Neutrophil (primary cell): ENCODE results near the gene RSRC1.
"Not testable (repeated sequence)": the region's sequence is repeated elsewhere in the genome, so short reads cannot be mapped to it uniquely, and the experiment has no call there.

Experiments
- H3K27ac ChIP-seq: fragments of 200-600 bp; sonication (generic); 2 replicates; pipeline ENCODE4 v1.5.1; 2016; ENCODE audit warnings: mild to moderate bottlenecking, moderate library complexity
- H3K27me3 ChIP-seq: fragments of 200-600 bp; sonication (generic); 2 replicates; pipeline ENCODE4 v1.6.0; 2016; ENCODE audit warnings: mild to moderate bottlenecking
- H3K36me3 ChIP-seq: fragments of 200-600 bp; sonication (generic); 2 replicates; pipeline ENCODE4 v1.5.1; 2017
- H3K4me1 ChIP-seq, 2 experiments: fragments of 200-600 bp in 1 of 2; sonication (generic) in 1 of 2; 1 replicate in 1 of 2; 2 replicates in 1 of 2; pipeline versions ENCODE4 v1.5.1 to v1.6.1; 2013 to 2016; ENCODE audit warnings: low read depth in 1 of 2, low read length in 1 of 2, mild to moderate bottlenecking in 1 of 2, moderate library complexity in 1 of 2; ENCODE audit not compliant: control insufficient read depth in 1 of 2, insufficient read depth in 1 of 2
- H3K4me3 ChIP-seq, 2 experiments: fragments of 200-600 bp in 1 of 2; sonication (generic) in 1 of 2; 1 replicate in 1 of 2; 2 replicates in 1 of 2; pipeline ENCODE4 v1.5.1; 2013 to 2016; ENCODE audit warnings: low read depth in 1 of 2, low read length in 1 of 2, mild to moderate bottlenecking in 1 of 2, moderate library complexity in 1 of 2
- H3K9me3 ChIP-seq: fragments of 200-600 bp; sonication (generic); 2 replicates; pipeline ENCODE4 v1.5.1; 2016
- CTCF ChIP-seq: fragments of 200-600 bp; sonication (generic); IDR thresholded peaks from 2 replicates; pipeline ENCODE4 v1.5.1; 2016; ENCODE audit warnings: antibody characterized with exemption

Gene RSRC1

GRCh38 chr3:158308236-158308928, 198.5 kb downstream of the RSRC1 start:
- Histone ChIP-seq H3K36me3 (no peaks in the 10 kb centered on the region), H3K27me3 (no peaks in the 10 kb centered on the region), H3K4me1 (no peaks in the 10 kb centered on the region), H3K9me3 (no peaks in the 10 kb centered on the region), H3K4me3 (no peak overlapping the region), H3K27ac (no peak overlapping the region)
- TF ChIP-seq CTCF = no peak

GRCh38 chr3:158312560-158313141, 202.8 kb downstream of the RSRC1 start:
- no peak overlapping the region for H3K4me3 ChIP-seq
- no peak overlapping the region for H3K27ac ChIP-seq
- H3K27me3 ChIP-seq = no peaks in the 10 kb centered on the region
- TF ChIP-seq CTCF = no peak
- no peaks in the 10 kb centered on the region for H3K36me3 ChIP-seq
- H3K9me3 ChIP-seq = no peaks in the 10 kb centered on the region
- no peaks in the 10 kb centered on the region for H3K4me1 ChIP-seq

- Histone ChIP-seq H3K4me1 (no peaks in the 10 kb centered on the region), H3K4me3 (no peak overlapping the region), H3K36me3 (no peaks in the 10 kb centered on the region), H3K9me3 (no peaks in the 10 kb centered on the region), H3K27ac (no peak overlapping the region), H3K27me3 (no peaks in the 10 kb centered on the region)
- TF ChIP-seq CTCF = no peak
Measured at GRCh38 chr3:158313338-158313927, 203.5 kb downstream of the RSRC1 start.

- no peak for TF ChIP-seq CTCF
- Histone ChIP-seq H3K27ac (no peak overlapping the region), H3K27me3 (no peaks in the 10 kb centered on the region), H3K9me3 (no peaks in the 10 kb centered on the region), H3K36me3 (no peaks in the 10 kb centered on the region), H3K4me1 (no peaks in the 10 kb centered on the region), H3K4me3 (no peak overlapping the region)
Measured at GRCh38 chr3:158314426-158315357, 204.8 kb downstream of the RSRC1 start.

GRCh38 chr3:158329696-158330441, 220.0 kb downstream of the RSRC1 start:
- not testable (repeated sequence) for H3K4me3 ChIP-seq, H3K4me1 ChIP-seq, H3K36me3 ChIP-seq, H3K27me3 ChIP-seq, H3K27ac ChIP-seq, H3K9me3 ChIP-seq
